Measurements from ENCODE around the gene PLPP7. TPM values are rescaled to one million over a fixed set of nuclear protein-coding genes. Genes with fewer than 3 reads are reported as not detected.

The PLPP7 gene
- total and polyA plus RNA-seq, 4 donors, result 6.2 to 15.3 (median 11.3) TPM

GRCh38 chr9:131300444-131300843 is 10.9 kb downstream of the PLPP7 start:
- no peak for DNase-seq (ENCODE audit: low read depth in 4 of 6, low spot score in 6 of 6)
- Histone ChIP-seq H3K36me3 (ENCODE audit: control insufficient read depth, insufficient read depth, low read length) (peaks cover 45% of the 10 kb centered on the region), H3K4me3 (ENCODE audit: low read depth, low read length) (no peak overlapping the region), H3K4me1 (ENCODE audit: control insufficient read depth, insufficient read depth, low read length) (no peaks in the 10 kb centered on the region), H3K27ac (ENCODE audit: low read depth, low read length) (no peak overlapping the region), H3K27me3 (ENCODE audit: control insufficient read depth, insufficient read depth, low read length) (no peaks in the 10 kb centered on the region), H3K9me3 (ENCODE audit: control insufficient read depth, insufficient read depth, low read length) (no peaks in the 10 kb centered on the region)

GRCh38 chr9:131302244-131303075 is 12.9 kb downstream of the PLPP7 start:
- no peak overlapping the region for H3K4me3 ChIP-seq (ENCODE audit: low read depth, low read length)
- peaks cover 40% of the 10 kb centered on the region for H3K36me3 ChIP-seq (ENCODE audit: control insufficient read depth, insufficient read depth, low read length)
- H3K27me3 ChIP-seq (ENCODE audit: control insufficient read depth, insufficient read depth, low read length), result no peaks in the 10 kb centered on the region
- H3K27ac ChIP-seq (ENCODE audit: low read depth, low read length), result no peak overlapping the region
- WGBS (ENCODE audit: insufficient coverage), result 76% methylated on average over 15 of the region's 16 CpGs
- no peaks in the 10 kb centered on the region for H3K9me3 ChIP-seq (ENCODE audit: control insufficient read depth, insufficient read depth, low read length)
- no peaks in the 10 kb centered on the region for H3K4me1 ChIP-seq (ENCODE audit: control insufficient read depth, insufficient read depth, low read length)
- DNase-seq (ENCODE audit: low read depth in 4 of 6, low spot score in 6 of 6), result no peak

GRCh38 chr9:131303381-131304321 is 14.1 kb downstream of the PLPP7 start:
- H3K4me1 ChIP-seq (ENCODE audit: control insufficient read depth, insufficient read depth, low read length), result no peaks in the 10 kb centered on the region
- 79% methylated on average over 11 of the region's 11 CpGs for WGBS (ENCODE audit: insufficient coverage)
- H3K27ac ChIP-seq (ENCODE audit: low read depth, low read length), result no peak overlapping the region
- no peak for DNase-seq (ENCODE audit: low read depth in 4 of 6, low spot score in 6 of 6)
- H3K36me3 ChIP-seq (ENCODE audit: control insufficient read depth, insufficient read depth, low read length), result peaks cover 48% of the 10 kb centered on the region
- no peaks in the 10 kb centered on the region for H3K27me3 ChIP-seq (ENCODE audit: control insufficient read depth, insufficient read depth, low read length)
- H3K4me3 ChIP-seq (ENCODE audit: low read depth, low read length), result no peak overlapping the region
- no peaks in the 10 kb centered on the region for H3K9me3 ChIP-seq (ENCODE audit: control insufficient read depth, insufficient read depth, low read length)

GRCh38 chr9:131304676-131305355 is 15.3 kb downstream of the PLPP7 start:
- WGBS (ENCODE audit: insufficient coverage), result 69% methylated on average over 13 of the region's 19 CpGs
- Histone ChIP-seq H3K4me1 (ENCODE audit: control insufficient read depth, insufficient read depth, low read length) (no peaks in the 10 kb centered on the region), H3K4me3 (ENCODE audit: low read depth, low read length) (no peak overlapping the region), H3K27me3 (ENCODE audit: control insufficient read depth, insufficient read depth, low read length) (no peaks in the 10 kb centered on the region), H3K27ac (ENCODE audit: low read depth, low read length) (no peak overlapping the region), H3K36me3 (ENCODE audit: control insufficient read depth, insufficient read depth, low read length) (peaks cover 47% of the 10 kb centered on the region), H3K9me3 (ENCODE audit: control insufficient read depth, insufficient read depth, low read length) (no peaks in the 10 kb centered on the region)
- DNase-seq (ENCODE audit: low read depth in 4 of 6, low spot score in 6 of 6), result no peak

- H3K4me1 ChIP-seq (ENCODE audit: control insufficient read depth, insufficient read depth, low read length), result no peaks in the 10 kb centered on the region
- no peaks in the 10 kb centered on the region for H3K27me3 ChIP-seq (ENCODE audit: control insufficient read depth, insufficient read depth, low read length)
- no peak for DNase-seq (ENCODE audit: low read depth in 4 of 6, low spot score in 6 of 6)
- WGBS (ENCODE audit: insufficient coverage), result 94% methylated on average over 6 of the region's 14 CpGs
- peaks cover 48% of the 10 kb centered on the region for H3K36me3 ChIP-seq (ENCODE audit: control insufficient read depth, insufficient read depth, low read length)
- H3K9me3 ChIP-seq (ENCODE audit: control insufficient read depth, insufficient read depth, low read length), result no peaks in the 10 kb centered on the region
- H3K27ac ChIP-seq (ENCODE audit: low read depth, low read length), result no peak overlapping the region
- no peak overlapping the region for H3K4me3 ChIP-seq (ENCODE audit: low read depth, low read length)
Measured at GRCh38 chr9:131306397-131307004, 17.0 kb downstream of the PLPP7 start.

GRCh38 chr9:131307974-131308373 is 18.5 kb downstream of the PLPP7 start:
- H3K27ac ChIP-seq (ENCODE audit: low read depth, low read length), result no peak overlapping the region
- no peak overlapping the region for H3K4me3 ChIP-seq (ENCODE audit: low read depth, low read length)
- peaks cover 40% of the 10 kb centered on the region for H3K36me3 ChIP-seq (ENCODE audit: control insufficient read depth, insufficient read depth, low read length)
- no peaks in the 10 kb centered on the region for H3K9me3 ChIP-seq (ENCODE audit: control insufficient read depth, insufficient read depth, low read length)
- no peaks in the 10 kb centered on the region for H3K4me1 ChIP-seq (ENCODE audit: control insufficient read depth, insufficient read depth, low read length)
- H3K27me3 ChIP-seq (ENCODE audit: control insufficient read depth, insufficient read depth, low read length), result no peaks in the 10 kb centered on the region
- no peak for DNase-seq (ENCODE audit: low read depth in 4 of 6, low spot score in 6 of 6)
- WGBS (ENCODE audit: insufficient coverage), result 88% methylated on average over 25 of the region's 31 CpGs

- Histone ChIP-seq H3K4me1 (ENCODE audit: control insufficient read depth, insufficient read depth, low read length) (no peaks in the 10 kb centered on the region), H3K36me3 (ENCODE audit: control insufficient read depth, insufficient read depth, low read length) (peaks cover 41% of the 10 kb centered on the region), H3K27ac (ENCODE audit: low read depth, low read length) (no peak overlapping the region), H3K4me3 (ENCODE audit: low read depth, low read length) (no peak overlapping the region), H3K9me3 (ENCODE audit: control insufficient read depth, insufficient read depth, low read length) (no peaks in the 10 kb centered on the region), H3K27me3 (ENCODE audit: control insufficient read depth, insufficient read depth, low read length) (no peaks in the 10 kb centered on the region)
- WGBS (ENCODE audit: insufficient coverage), result 81% methylated on average over 8 of the region's 11 CpGs
- no peak for DNase-seq (ENCODE audit: low read depth in 4 of 6, low spot score in 6 of 6)
Measured at GRCh38 chr9:131308452-131308851, 18.9 kb downstream of the PLPP7 start.

- no peak overlapping the region for H3K4me3 ChIP-seq (ENCODE audit: low read depth, low read length)
- 72% methylated on average over 17 of the region's 17 CpGs for WGBS (ENCODE audit: insufficient coverage)
- H3K27me3 ChIP-seq (ENCODE audit: control insufficient read depth, insufficient read depth, low read length), result no peaks in the 10 kb centered on the region
- H3K27ac ChIP-seq (ENCODE audit: low read depth, low read length), result no peak overlapping the region
- H3K9me3 ChIP-seq (ENCODE audit: control insufficient read depth, insufficient read depth, low read length), result no peaks in the 10 kb centered on the region
- no peak for DNase-seq (ENCODE audit: low read depth in 4 of 6, low spot score in 6 of 6)
- no peaks in the 10 kb centered on the region for H3K4me1 ChIP-seq (ENCODE audit: control insufficient read depth, insufficient read depth, low read length)
- peaks cover 36% of the 10 kb centered on the region for H3K36me3 ChIP-seq (ENCODE audit: control insufficient read depth, insufficient read depth, low read length)
Measured at GRCh38 chr9:131308906-131309529, 19.5 kb downstream of the PLPP7 start.
